Liver (tissue), 9 donors: ENCODE results near the gene AOPEP. TPM values are rescaled to one million over a fixed set of nuclear protein-coding genes. Genes with fewer than 3 reads are reported as not detected.

Experiments used
- DNase-seq: peaks from one replicate; pipeline ENCODE4 v3.0.0-alpha.2; 2017; ENCODE audit warnings: low spot score
- H3K27ac ChIP-seq, 2 donors: one replicate each; pipeline ENCODE4 v1.7.0; 2013; ENCODE audit warnings: inconsistent platforms in 2 of 2, low read length in 2 of 2, control low read depth in 1 of 2, low read depth in 1 of 2, mild to moderate bottlenecking in 1 of 2
- H3K27me3 ChIP-seq, 4 donors: one replicate each; pipeline versions ENCODE4 v1.6.1 to v1.7.0; 2013; ENCODE audit warnings: low read length in 3 of 4, inconsistent platforms in 1 of 4, mild to moderate bottlenecking in 1 of 4, moderate library complexity in 1 of 4; ENCODE audit not compliant: control insufficient read depth in 4 of 4, insufficient read depth in 4 of 4
- H3K36me3 ChIP-seq, 4 donors: one replicate each; pipeline versions ENCODE4 v1.6.1 to v1.7.0; 2013; ENCODE audit warnings: low read length in 3 of 4, mild to moderate bottlenecking in 3 of 4, low read depth in 1 of 4, moderate library complexity in 1 of 4; ENCODE audit not compliant: control insufficient read depth in 4 of 4, insufficient read depth in 3 of 4
- H3K4me1 ChIP-seq, 4 donors: one replicate each; pipeline versions ENCODE4 v1.6.1 to v1.7.0; 2013; ENCODE audit warnings: low read length in 3 of 4, mild to moderate bottlenecking in 3 of 4, moderate library complexity in 1 of 4; ENCODE audit not compliant: control insufficient read depth in 4 of 4, insufficient read depth in 4 of 4
- H3K4me3 ChIP-seq, 3 donors: one replicate each; pipeline versions ENCODE4 v1.6.1 to v1.7.0; 2013; ENCODE audit warnings: low read length in 3 of 3, control low read depth in 1 of 3, low read depth in 1 of 3, mild to moderate bottlenecking in 1 of 3
- H3K9ac ChIP-seq, 2 donors: one replicate each; pipeline ENCODE4 v1.7.0; 2013; ENCODE audit warnings: low read length in 2 of 2, mild to moderate bottlenecking in 2 of 2, moderate library complexity in 2 of 2, control low read depth in 1 of 2, low read depth in 1 of 2
- H3K9me3 ChIP-seq, 4 donors: one replicate each; pipeline versions ENCODE4 v1.6.1 to v1.7.0; 2013; ENCODE audit warnings: low read length in 3 of 4; ENCODE audit not compliant: control insufficient read depth in 4 of 4
- EGR1 ChIP-seq, 2 donors: IDR thresholded peaks; 2 replicates each; pipeline ENCODE4 v1.6.1; 2016 to 2018; ENCODE audit warnings: antibody characterized with exemption in 2 of 2, low read depth in 2 of 2
- FOXA1 ChIP-seq: IDR thresholded peaks from 2 replicates; pipeline ENCODE4 v1.6.1; 2016; ENCODE audit warnings: antibody characterized with exemption
- JUND ChIP-seq, 2 donors: IDR thresholded peaks; 2 replicates each; pipeline ENCODE4 v1.6.1; 2016; ENCODE audit warnings: antibody characterized with exemption in 2 of 2
- RAD21 ChIP-seq, 2 donors: IDR thresholded peaks; 2 replicates each; pipeline ENCODE4 v1.6.1; 2016; ENCODE audit warnings: antibody characterized with exemption in 2 of 2, mild to moderate bottlenecking in 2 of 2
- TAF1 ChIP-seq: conservative IDR thresholded peaks from 2 replicates; pipeline ENCODE4 v1.6.1; 2016; ENCODE audit warnings: antibody characterized with exemption, mild to moderate bottlenecking
- YY1 ChIP-seq: IDR thresholded peaks from 2 replicates; pipeline ENCODE4 v1.6.1; 2016; ENCODE audit warnings: antibody characterized with exemption, mild to moderate bottlenecking
- WGBS: extraction: QIAGEN DNeasy Blood & Tissue Kit; methylation state at CpG from one replicate; pipeline ENCODE4 v1.1.7; 2013; 5-methylcytosine and 5-hydroxymethylcytosine counted together
- polyA plus RNA-seq, 2 donors: library from polyadenylated mRNA; stranded (reverse) in 1 of 2; unstranded in 1 of 2; fragments of 200-250 nt in 1 of 2; fragments of >200 nt in 1 of 2; fragmentation: Nextera tagmentation in 1 of 2; extraction: Ambion mirVana in 1 of 2; gene quantifications; one replicate each; pipeline versions ENCODE4 v1.2.1 to v1.2.3, GENCODE V29; 2013 to 2015
- total RNA-seq, 2 donors: library from RNA; depleted of rRNA; stranded (reverse); fragments of >200 nt; gene quantifications; one replicate each; pipeline ENCODE4 v1.2.3, GENCODE V29; 2014
- TF ChIP-seq, protein P1 (sequence below): IDR thresholded peaks from 2 replicates; pipeline ENCODE4 v1.6.1; 2016; ENCODE audit warnings: antibody characterized with exemption, mild to moderate bottlenecking
- TF ChIP-seq, protein P2 (sequence below): IDR thresholded peaks from 2 replicates; pipeline ENCODE4 v1.6.1; 2016; ENCODE audit warnings: antibody characterized with exemption
- TF ChIP-seq, protein P3 (sequence below): fragments of 150-350 bp; IDR thresholded peaks from 2 replicates; pipeline ENCODE4 v1.5.1; 2017; ENCODE audit warnings: improper control_type of control experiment, low read depth, low read length; ENCODE audit not compliant: missing input control
- TF ChIP-seq, protein P4 (sequence below): IDR thresholded peaks from 2 replicates; pipeline ENCODE4 v1.6.1; 2016; ENCODE audit warnings: antibody characterized with exemption
- donor health status: healthy.
- donor health status: healthy.
- donor health status: healthy.
- donor health status: healthy.
- donor health status: healthy.

Gene AOPEP
- total and polyA plus RNA-seq, 4 donors: 22.2 to 77.1 (median 34.8) TPM

DNA sequence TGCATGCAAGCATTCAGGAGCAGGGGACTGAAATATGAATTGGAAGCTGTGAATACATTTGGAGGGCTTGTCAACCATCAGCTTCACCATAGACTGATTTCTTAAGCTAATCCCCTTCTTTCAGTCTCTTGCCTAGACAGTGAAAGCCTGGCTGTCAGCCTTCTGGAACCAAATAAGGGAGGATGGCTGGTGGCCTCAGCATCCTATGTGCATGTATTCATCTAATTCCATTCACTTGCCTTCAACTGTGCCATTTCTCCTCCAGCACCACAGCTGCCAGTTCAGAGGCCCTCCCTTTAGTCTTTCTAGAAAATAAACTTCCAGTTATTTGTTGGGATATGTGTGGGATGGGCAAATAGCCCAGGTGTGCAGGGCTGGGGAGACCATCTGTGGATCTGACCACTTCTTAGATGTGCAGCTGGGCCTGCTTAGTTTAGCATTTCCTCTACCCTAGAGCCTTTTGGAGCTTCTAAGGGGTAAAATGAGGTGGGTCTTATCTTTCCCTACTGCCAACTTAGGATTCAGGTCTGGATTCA is 62.1 kb downstream of the AOPEP start (continued):
- TF ChIP-seq, protein P1, sequence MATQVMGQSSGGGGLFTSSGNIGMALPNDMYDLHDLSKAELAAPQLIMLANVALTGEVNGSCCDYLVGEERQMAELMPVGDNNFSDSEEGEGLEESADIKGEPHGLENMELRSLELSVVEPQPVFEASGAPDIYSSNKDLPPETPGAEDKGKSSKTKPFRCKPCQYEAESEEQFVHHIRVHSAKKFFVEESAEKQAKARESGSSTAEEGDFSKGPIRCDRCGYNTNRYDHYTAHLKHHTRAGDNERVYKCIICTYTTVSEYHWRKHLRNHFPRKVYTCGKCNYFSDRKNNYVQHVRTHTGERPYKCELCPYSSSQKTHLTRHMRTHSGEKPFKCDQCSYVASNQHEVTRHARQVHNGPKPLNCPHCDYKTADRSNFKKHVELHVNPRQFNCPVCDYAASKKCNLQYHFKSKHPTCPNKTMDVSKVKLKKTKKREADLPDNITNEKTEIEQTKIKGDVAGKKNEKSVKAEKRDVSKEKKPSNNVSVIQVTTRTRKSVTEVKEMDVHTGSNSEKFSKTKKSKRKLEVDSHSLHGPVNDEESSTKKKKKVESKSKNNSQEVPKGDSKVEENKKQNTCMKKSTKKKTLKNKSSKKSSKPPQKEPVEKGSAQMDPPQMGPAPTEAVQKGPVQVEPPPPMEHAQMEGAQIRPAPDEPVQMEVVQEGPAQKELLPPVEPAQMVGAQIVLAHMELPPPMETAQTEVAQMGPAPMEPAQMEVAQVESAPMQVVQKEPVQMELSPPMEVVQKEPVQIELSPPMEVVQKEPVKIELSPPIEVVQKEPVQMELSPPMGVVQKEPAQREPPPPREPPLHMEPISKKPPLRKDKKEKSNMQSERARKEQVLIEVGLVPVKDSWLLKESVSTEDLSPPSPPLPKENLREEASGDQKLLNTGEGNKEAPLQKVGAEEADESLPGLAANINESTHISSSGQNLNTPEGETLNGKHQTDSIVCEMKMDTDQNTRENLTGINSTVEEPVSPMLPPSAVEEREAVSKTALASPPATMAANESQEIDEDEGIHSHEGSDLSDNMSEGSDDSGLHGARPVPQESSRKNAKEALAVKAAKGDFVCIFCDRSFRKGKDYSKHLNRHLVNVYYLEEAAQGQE: no peak
- TF ChIP-seq TAF1: no peak
- TF ChIP-seq, protein P2, sequence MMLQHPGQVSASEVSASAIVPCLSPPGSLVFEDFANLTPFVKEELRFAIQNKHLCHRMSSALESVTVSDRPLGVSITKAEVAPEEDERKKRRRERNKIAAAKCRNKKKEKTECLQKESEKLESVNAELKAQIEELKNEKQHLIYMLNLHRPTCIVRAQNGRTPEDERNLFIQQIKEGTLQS: no peak
- TF ChIP-seq YY1: no peak

DNA sequence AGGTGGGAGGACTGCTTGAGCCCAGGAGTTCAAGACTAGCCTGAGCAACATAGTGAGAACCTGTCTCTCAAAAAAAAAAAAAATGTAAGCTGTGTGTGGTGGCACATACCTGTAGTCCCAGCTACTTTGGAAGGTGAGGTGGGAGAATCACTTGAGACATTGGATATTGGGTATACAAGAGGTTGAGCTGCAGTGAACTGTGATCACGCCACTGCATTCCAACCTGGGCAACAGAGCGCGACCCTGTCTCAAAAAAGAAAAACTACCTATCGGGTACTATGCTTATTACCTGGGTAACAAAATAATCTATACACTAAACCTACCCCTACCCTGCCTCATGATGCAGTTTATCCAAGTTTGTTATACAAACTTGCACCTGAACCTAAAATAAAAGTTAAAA is 64.9 kb downstream of the AOPEP start:
- no peak for TF ChIP-seq FOXA1
- TF ChIP-seq TAF1: no peak
- TF ChIP-seq, protein P3, sequence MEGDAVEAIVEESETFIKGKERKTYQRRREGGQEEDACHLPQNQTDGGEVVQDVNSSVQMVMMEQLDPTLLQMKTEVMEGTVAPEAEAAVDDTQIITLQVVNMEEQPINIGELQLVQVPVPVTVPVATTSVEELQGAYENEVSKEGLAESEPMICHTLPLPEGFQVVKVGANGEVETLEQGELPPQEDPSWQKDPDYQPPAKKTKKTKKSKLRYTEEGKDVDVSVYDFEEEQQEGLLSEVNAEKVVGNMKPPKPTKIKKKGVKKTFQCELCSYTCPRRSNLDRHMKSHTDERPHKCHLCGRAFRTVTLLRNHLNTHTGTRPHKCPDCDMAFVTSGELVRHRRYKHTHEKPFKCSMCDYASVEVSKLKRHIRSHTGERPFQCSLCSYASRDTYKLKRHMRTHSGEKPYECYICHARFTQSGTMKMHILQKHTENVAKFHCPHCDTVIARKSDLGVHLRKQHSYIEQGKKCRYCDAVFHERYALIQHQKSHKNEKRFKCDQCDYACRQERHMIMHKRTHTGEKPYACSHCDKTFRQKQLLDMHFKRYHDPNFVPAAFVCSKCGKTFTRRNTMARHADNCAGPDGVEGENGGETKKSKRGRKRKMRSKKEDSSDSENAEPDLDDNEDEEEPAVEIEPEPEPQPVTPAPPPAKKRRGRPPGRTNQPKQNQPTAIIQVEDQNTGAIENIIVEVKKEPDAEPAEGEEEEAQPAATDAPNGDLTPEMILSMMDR: no peak
- no peak for TF ChIP-seq EGR1 (IDR thresholded peaks at IDR 0.05; ENCODE audit: low read depth in 2 of 2)
- TF ChIP-seq RAD21 (IDR thresholded peaks at IDR 0.05): no peak
- TF ChIP-seq, protein P1: no peak
- no peak for TF ChIP-seq JUND (IDR thresholded peaks at IDR 0.05)
- TF ChIP-seq, protein P4, sequence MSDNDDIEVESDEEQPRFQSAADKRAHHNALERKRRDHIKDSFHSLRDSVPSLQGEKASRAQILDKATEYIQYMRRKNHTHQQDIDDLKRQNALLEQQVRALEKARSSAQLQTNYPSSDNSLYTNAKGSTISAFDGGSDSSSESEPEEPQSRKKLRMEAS: no peak
- TF ChIP-seq YY1: no peak
- TF ChIP-seq, protein P2: no peak
- Histone ChIP-seq H3K36me3 (peaks cover 2 to 5% (median 2%) of the 10 kb centered on the region in 4 donors), H3K4me3 (no peak overlapping the region), H3K4me1 (no peaks in the 10 kb centered on the region), H3K27me3 (no peaks in the 10 kb centered on the region), H3K9me3 (no peaks in the 10 kb centered on the region), H3K27ac (no peak overlapping the region), H3K9ac (no peak overlapping the region)
- DNase-seq: no peak
- WGBS: 97% methylated on average over 4 of the region's 4 CpGs
